HG02571 (cell line): ENCODE measurements around the gene DPYSL5.
"Not testable (repeated sequence)": the region's sequence is repeated elsewhere in the genome, so short reads cannot be mapped to it uniquely, and the experiment has no call there.

Experiments
- ATAC-seq: cut with Tn5 transposase; IDR thresholded peaks from one replicate; pipeline ENCODE4 v1.9.1; 2021; ENCODE audit warnings: mild to moderate bottlenecking, moderate library complexity; ENCODE audit not compliant: unreplicated experiment

The DPYSL5 gene

DNA sequence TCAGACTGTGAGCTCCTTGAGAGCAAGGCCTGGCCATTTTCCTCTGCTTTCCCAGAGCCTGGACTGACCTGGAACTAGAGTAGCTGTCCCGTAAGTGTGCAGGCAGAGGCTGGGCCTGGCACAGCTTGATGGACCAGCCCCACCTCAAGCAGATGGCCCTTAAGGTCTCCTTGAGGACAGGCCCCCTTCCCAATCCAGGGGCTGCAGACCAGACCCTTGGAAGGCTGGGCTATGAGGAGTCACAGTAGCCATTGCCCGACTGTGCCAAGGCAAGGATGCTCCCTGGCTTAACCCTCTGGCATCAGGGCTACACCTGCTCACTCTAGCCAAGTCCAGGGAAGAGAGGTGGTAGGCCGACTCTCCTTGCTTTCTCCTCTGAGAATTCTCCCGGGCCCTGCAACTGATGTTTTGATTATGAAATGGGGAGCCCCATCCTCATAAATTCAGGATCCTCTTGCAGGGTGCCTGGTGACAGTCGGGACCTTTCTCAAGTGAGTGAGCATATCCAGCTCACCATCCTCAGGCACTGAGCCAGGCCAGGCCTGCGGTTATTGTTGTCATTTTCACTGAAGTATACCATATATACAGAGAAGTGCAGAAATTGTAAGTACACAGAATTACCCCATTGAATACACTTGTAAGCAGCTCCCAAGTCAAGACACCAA is 51.7 kb downstream of the DPYSL5 start:
- ATAC-seq: no peak

DNA sequence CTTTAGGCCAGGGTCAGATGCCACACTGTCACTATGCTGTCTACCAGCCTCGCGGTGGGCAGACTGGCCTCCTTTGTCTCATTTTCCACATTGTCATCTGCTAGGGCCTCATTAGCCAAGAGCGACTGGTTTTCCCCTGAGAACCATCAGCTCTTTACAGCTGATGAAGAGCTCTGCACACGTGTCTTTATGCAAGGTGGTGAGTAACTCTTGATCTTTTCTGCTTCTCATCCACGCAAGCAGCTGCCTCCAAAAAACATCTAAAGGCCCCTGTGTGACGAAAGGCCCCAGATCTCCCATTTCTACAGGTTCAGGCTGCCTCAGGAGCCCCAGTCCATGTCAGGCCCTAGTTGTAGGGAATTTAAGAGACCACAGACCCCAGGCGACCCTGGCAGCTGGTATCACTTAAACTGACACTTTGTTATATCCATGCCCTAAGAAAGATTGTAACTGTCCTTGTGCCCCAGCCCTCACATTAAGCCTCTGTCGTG is 52.9 kb downstream of the DPYSL5 start:
- no peak for ATAC-seq

DNA sequence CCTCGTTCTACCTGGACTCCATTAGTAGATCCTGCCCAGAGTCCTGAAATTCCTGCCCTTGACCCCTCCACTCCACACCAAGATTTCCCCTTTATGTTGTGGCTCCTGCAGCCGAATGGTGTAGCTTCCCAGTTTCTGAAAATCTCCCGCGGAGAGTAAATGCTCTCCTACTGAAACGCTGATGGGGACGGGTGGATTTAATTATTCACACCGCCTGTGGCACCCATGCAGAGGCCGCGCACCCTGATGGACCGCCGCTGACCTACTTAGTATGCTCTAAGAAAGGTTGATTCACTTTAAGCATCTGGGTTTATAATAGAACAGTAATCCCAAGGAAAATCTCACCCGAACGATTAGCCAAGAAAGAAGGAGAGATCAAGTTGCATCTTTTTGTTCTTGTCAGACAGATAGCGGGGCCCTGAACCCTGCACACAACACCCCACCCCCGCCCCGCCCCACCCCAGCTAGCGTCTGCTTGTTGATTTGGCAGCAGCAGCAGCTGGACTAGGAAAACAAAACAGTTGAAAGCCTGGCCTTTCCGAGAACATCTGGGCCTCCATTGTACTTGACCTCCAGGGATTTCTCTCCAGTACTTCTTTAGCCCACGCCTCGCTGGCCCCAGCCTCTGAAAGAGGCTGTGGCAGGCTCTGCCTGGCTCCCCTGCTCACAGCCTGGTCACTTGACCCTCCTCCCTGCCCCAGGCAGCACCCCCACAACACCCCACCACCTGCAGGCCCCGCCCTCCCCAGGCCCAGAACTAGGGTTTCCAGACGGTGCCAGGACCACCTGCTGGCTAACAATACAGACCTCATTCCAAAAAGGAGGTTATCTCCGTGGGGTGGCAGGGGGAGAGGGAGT is 53.6 kb downstream of the DPYSL5 start:
- no peak for ATAC-seq

DNA sequence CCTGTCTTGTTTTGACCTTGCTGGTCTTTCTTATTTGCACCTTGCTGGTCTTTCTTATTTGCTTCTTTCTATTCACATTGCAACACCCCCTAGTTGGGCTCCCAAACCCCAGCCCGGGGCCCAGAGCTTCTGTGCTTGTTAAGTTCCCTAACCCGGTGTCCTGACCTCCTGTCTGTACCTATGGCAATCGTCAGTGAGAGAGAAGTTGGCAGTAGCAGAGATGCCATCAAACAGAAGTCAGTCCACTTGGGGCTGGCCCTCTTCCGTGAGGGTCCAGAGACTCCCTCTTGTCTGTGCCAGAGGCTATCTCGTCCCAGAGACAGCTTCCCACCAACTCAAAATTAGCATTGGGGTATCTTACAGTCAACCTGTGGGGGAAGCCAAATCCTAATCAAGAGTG is 55.7 kb downstream of the DPYSL5 start:
- ATAC-seq: no peak

DNA sequence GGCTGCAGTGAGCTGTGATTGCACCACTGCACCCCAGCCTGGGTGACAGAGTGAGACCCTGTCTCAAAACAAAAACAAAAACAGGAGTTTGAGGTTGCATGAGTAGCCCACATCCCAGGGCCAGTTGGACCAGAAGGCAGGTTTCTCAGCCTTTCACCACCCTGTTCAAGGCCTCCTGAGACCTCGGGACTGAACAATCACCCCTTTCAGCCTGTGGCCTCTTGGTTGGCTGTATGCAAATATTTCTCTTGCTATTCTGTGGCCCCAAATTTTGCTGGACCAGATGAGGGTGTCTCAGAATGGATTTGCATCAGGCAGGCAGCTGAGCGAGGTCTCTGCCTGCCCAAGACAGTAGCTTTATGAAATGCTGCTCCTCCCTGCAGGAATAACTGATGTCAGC is 56.9 kb downstream of the DPYSL5 start:
- no peak for ATAC-seq

DNA sequence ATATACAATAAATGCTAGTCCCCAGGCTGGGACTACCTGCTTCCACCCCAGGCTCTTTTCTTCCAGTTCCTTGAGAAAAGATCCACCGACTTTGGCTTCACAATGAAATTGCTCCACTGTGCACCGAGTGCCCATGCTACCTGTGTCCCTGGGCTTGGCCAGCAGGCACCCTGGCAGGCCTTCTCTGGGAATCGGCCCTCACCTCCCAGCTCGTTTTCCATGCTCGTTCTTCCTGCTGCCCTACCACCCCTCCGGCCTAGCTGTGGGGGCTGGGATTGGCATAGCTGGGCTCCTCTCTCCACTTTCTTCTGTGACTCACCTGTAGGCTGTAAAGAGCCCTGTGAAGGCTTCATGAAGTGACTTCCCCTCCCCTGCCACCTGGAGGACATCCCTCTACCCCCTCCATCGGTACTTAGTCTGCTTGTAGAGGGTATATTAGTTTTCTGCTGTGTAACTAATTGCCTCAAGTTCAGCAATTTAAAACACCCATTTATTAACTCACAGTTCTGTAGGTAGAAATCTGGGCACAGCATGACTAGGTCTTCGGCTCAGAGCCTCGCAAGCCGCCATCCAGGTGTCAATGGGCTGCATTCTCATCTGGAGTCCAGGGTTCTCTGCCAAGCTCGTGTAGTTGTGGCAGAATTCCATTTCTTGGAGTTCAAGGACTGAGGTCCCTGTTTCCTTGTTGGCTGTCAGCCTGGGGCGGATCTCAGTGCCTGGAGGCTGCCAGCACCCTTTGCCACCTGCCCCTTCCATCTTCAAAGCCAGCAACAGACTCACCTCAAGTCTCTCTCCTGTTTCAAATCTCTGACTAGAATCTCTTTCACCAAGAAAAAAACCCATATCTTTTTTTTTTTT is 57.6 kb downstream of the DPYSL5 start:
- no peak for ATAC-seq

DNA sequence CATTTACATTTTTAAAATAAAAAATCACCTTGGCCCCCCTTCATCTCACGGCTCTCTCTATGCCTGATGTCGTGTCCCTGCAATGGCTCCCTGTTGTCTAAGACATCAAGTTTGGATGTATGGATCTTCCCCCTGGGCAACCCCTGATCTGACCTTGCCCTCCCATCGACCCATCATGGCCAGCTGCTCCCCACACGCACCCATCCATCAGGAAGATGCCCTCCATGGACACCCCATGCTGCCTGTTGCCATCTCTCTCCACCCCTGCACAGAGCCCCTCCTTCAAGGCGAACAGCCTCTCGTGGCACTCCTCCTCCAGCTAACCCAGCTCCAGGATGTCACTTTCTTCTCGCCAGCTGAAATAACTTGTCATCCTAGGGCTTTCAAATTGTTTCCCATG is 59.5 kb downstream of the DPYSL5 start:
- no peak for ATAC-seq

DNA sequence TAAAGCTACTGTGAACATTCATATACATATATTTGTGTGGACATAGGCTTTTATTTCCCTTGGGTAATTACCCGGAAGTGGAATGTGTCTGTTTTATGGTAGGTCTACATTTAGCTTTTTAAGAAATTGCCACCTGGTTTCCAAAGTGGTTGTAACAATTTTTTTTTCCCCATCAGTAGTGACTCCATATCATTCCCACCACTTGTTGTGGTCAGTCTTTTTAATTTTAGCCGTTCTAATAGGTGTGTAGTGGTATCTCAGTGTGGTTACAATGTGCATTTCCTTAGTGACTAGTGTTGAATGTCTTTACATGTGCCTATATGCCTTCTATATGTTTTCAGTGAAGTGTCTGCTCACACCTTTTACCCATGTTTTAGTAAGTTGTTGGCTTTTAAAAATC is 62.2 kb downstream of the DPYSL5 start:
- no peak for ATAC-seq

DNA sequence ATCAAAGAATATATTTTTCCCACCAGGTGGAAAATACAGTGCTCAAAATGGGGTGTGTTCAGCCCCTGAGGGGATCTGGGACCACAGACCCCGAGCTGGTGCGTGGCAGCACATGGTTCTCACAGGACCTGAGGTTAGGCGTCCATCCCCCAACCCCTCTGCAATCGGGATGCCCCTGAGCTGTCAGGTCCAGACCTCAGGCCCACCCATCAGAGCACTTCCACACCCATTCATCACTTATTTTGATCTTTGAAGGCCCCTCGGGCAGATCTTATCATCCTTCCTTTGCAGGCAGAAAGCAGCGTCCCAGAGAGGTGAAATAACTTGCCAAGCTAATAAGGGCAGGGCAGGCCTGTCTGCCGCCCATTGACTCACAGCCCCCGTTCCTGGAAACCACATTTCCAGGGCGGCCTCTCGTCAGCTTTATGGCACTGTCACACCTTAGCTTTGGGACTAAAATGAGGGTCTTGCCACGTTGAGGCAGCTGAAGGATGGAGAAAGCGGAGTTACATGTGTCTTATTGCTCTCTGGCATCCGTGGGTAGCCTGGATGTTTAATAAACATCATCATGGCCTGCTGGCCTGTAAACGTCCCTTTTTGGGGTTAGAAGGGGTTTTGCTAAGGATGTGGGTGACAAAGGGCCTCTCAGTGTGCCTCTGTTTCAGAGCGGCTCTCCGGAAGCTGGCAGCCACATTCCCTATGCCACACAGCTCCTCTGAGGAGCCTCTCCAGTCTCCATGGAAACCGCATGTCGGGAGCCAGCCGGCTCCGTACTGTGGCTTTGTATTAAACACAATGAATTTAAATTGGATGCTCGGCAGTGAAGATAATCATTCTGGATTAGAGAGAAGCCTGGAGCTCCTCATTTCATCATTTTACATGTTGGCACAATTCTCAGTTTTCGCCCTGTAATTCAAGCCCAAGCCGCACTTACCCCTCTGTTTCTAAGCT is 64.3 kb downstream of the DPYSL5 start:
- no peak for ATAC-seq

DNA sequence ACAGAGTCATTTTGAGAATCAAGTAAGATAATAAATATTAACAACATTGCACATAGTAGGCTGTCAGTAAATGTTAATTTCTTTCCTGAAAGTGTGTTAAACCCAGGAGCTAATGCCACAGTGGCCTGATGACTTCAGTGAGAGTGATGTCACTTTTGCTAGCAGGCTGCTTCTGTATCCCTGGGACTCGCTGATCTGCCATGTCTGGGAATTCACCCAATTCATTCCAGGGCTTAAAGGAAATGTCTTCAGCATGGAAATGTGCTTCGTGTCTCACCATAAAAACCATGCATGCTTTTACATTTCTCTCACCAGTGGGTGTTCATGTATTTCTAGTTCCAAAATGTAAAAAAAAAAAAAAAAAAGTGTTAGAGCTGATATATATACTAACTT is 65.7 kb downstream of the DPYSL5 start:
- no peak for ATAC-seq

DNA sequence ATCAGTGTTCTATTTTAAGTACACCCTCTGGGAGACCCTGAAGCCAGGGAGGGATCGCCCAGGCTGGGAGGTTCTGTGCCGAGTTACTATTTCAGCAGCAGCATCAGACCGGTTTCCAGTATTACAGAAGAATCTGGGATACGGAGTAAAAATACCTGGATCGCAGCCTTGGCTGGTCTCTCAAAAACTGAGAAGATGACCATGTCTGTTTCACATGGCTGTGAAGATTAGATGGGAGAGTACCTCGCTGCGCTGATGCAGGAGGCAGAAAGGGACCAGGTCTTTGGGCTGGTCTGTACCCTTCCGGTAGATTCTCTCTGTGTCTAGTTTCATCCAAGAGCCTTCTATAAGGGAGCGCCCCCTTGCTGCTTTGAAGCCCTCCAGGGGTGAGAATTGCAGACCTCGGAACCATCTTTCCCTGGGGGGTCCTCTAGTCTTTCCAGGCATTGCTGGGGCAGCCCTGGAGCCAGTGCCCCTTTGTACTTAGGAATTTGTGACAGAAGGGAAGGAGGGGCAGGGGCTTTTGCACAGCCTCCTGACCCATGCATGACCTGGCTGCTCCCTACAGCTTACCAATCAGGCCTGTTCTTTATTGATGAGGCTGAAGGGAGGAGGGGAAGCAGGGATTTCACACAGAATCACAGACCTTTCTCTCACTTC is 66.2 kb downstream of the DPYSL5 start:
- no peak for ATAC-seq

DNA sequence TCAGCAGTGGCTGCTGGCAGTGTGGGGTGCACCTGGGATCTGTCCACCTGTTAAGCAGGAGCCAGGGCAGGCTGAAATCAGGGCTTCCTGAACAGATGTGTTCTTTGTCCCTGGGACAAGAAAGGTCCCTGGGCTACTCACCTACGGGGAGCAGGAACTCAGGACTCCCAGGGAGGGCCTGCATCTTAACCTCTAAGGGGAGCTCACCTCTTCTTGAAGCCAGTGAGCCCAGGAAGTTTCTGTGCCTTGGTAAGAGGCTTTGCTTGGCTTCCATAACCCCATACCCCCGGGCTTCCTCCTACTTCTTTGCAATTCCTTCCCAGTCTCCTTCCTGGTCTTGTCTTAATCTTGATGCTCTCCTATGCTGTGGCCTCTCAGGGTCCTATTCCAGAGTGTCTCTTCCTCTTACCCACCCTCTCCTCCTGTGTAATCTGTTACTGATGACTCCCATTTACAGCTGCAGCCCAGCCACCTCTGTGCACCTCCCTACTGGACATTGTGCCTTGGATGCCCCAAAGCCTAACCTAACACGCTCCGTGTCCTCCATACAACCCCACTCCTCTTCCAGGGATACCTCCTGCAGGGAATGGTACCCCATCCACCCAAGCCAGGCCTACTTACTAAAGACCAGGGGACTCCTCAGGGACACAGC is 66.9 kb downstream of the DPYSL5 start:
- ATAC-seq: no peak

DNA sequence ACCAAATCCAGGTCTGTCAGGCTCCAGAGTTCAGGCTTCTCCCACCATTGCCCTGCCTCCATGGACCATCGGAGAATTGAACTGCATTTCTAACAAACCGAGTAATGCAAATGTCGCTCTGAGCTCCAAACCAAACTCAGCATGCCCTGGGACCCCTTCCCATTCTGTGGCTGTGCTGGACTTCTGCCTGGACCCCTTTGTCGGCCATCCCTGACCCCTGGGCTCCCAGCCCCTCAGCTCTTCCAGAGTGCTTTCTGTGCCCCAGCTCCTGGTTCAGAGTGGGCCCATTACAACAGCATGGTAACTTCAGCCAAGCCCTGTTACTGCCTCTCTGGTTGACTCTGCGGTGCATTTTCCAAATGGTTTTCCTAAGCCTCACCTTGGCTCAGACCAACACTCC is 67.4 kb downstream of the DPYSL5 start:
- no peak for ATAC-seq

DNA sequence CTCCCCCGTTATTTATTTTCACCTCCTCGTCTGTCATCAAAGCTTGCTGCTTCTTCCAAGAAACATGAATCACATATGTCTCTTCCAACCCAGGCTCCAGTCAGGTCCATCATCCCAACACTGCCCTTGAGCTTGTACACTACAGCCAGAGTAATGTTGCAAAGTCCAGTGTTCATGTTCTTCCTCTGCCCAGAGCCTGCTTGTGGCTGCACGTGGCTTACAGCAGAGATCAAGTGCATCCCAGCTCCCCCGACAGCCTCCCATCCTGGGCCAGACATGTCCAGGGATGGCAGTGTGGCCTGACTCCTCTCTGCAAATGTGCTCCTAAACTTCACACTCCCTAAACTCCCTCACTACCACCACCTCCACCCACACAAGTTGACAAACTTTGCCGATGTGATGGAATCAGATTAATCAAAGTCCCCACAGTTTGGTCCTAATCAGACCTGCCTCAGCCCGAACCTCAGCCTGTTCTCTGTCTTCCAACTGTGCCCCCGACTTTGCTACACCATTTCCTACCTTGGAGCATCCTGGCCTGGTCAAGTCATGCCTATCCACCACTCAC is 68.3 kb downstream of the DPYSL5 start:
- no peak for ATAC-seq

DNA sequence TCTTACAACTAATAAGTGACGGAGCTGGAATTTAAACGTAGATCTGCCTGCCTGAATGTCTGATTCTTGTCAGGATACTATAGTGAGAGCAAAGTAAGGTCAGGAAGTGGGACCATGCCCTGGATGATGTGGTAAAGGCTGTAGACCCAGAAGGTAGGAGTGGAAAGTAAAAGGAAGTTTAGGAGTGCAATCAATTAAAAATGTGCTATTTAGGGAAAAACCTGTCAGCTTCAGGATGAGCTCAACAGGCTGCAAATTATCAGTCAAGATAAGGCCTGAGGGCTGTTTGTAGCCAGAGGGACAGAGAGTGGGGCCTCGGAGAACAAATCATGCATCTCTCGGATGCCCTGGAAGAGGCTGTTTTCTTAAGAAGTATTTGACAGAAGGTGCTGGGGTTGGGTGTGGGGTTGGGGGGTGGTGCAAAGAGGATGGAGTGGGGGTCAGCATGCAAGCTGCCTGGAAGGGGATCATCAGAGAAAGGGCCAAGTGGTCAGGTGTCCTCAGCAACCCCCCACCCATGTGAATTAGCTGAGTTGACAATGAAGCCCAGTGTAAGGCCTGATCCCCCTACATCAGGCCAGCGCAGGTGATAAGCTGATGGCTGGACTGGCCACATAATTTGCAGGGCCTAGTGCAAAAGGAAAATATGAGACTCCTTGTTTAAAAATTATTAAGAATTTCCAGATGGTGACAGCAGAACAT is 69.4 kb downstream of the DPYSL5 start:
- ATAC-seq: no peak

DNA sequence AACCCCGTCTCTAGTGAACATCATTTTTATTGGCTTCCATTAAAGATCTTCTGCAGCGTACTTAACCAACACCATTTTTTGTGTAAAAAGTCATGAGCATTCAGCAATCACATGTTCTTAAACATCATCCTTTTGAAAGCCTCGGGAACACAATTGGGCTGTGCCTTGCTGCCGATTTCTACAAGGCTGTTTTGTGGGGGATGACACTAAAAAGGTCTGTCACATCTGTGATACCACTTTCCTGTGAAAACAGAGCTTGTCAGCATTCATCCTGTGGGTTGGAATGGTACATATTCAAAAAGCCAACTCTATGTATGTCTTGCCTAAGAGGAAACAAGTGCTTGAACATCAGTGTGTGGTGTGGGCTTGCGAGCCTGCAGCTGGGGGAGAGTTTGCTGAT is 73.4 kb downstream of the DPYSL5 start:
- no peak for ATAC-seq

DNA sequence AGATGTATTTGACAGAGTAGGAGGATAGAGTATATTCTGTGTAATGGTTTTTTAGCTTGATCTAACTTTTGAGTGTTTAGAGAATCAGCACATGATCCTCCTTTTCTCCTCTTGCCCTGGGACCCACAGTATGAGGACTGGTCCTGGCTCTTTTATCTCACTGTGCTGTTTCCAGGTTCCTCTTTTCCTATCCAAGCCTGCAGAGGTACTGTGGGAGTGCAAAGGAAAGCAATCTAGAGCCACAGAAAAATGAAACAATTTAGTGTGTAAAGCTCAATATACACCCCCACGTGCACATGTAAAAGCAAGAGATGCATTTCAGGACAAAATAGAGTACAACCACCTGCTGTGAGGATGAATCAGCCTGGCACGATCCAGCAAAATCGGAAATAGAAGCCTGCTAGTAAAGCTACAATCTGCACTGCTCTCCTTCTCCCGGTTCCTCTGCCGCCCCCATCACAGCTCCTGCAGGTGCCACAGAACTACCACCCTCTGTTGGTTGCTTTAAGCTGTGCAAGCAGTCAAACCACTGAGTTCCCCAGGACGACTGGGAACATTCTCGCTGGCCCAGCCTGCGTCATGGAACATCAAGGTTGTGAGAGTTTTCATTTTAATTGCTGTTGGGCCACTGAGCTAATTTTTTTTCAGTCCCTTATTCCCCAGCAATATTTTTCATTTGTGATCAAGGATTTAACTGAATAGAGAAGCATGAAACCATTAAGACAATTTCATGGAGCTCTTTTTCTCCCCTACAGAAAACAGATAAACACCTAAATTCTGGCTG is 74.7 kb downstream of the DPYSL5 start:
- no peak for ATAC-seq

DNA sequence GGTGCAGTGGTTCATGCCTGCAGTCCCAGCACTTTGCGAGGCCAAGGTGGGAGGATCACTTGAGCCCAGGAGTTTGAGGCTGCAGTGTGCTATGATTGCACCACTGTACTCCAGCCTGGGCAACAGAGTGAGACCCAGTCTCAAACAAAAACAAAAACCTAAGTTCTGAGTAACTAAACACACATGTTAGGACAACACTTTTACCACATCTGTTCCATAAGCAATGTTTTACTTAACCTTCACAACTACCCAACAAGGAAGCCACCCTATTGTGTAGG is 75.2 kb downstream of the DPYSL5 start:
- ATAC-seq: not testable (repeated sequence)
